ENCODE measurements around the gene DISP2.

DNA sequence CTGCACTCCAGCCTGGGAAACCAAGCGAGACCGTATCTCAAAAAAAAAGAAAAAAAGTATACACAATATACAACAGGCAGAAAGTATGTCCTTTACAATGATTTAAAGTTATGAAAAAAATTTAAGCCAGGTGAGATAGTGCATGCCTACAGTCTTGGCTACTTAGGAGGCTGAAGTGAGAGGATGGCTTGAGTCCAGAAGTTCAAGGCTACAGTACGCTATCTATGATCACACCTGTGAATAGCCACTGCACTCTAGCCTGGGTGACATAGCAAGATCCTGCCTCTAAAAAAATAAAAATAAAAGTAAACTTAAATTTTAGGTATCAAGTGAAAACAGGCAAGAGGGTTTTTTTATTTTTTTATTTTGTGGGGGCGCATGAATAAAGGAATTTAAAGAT, 21.4 kb downstream of the DISP2 start:
- no peak for TF ChIP-seq POLR2A (IDR thresholded peaks at IDR 0.05)
- TF ChIP-seq, protein P1, sequence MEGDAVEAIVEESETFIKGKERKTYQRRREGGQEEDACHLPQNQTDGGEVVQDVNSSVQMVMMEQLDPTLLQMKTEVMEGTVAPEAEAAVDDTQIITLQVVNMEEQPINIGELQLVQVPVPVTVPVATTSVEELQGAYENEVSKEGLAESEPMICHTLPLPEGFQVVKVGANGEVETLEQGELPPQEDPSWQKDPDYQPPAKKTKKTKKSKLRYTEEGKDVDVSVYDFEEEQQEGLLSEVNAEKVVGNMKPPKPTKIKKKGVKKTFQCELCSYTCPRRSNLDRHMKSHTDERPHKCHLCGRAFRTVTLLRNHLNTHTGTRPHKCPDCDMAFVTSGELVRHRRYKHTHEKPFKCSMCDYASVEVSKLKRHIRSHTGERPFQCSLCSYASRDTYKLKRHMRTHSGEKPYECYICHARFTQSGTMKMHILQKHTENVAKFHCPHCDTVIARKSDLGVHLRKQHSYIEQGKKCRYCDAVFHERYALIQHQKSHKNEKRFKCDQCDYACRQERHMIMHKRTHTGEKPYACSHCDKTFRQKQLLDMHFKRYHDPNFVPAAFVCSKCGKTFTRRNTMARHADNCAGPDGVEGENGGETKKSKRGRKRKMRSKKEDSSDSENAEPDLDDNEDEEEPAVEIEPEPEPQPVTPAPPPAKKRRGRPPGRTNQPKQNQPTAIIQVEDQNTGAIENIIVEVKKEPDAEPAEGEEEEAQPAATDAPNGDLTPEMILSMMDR (IDR thresholded peaks at IDR 0.05): no peak

Data from uterus (tissue), 2 donors.